ENCODE data around the gene SSNA1. TPM values are rescaled to one million over a fixed set of nuclear protein-coding genes. Genes with fewer than 3 reads are reported as not detected.
"Not testable (repeated sequence)": the region's sequence is repeated elsewhere in the genome, so short reads cannot be mapped to it uniquely, and the experiment has no call there.

SSNA1 gene
- total RNA-seq, 4 donors from 2014 or later: 37.3 to 73.9 (median 53.5) TPM

- TF ChIP-seq POLR2A (IDR thresholded peaks at IDR 0.05) (no peak), CTCF (IDR thresholded peaks at IDR 0.05) (no peak), EP300 (IDR thresholded peaks at IDR 0.05) (no peak)
- Histone ChIP-seq H3K4me1 (peaks cover 0 to 63% (median 37%) of the 10 kb centered on the region in 4 donors), H3K27ac (peak overlapping the region in 1 of 4 donors; percentile 43), H3K27me3 (peaks cover 0 to 14% of the 10 kb centered on the region in 2 donors), H3K36me3 (peaks cover 0 to 11% (median 9%) of the 10 kb centered on the region in 3 donors), H3K9me3 (no peaks in the 10 kb centered on the region), H3K4me3 (no peak overlapping the region)
- 54 to 68% methylated on average over 9 to 13 of the region's 13 CpGs for WGBS, 2 donors
- no peak for DNase-seq (ENCODE audit: low spot score in 2 of 2)
Measured at GRCh38 chr9:137237759-137238726, 49.6 kb downstream of the SSNA1 start.

GRCh38 chr9:137239541-137240200 lies 51.2 kb downstream of the SSNA1 start:
- H3K36me3 ChIP-seq: peaks cover 0 to 20% (median 10%) of the 10 kb centered on the region in 3 donors
- not testable (repeated sequence) for DNase-seq (ENCODE audit: low spot score in 2 of 2); H3K9me3 ChIP-seq; H3K27me3 ChIP-seq
- WGBS, 2 donors: 44 to 46% methylated on average over 26 to 27 of the region's 27 CpGs
- peaks cover 0 to 80% (median 39%) of the 10 kb centered on the region in 4 donors for H3K4me1 ChIP-seq
- peak overlapping the region; percentile 56 to 97 (median 92) for H3K27ac ChIP-seq
- peak overlapping the region; percentile 45 to 90 (median 70) for H3K4me3 ChIP-seq

Small RNA genes lying within 50 kb of the gene (small RNA-seq; reads per million reads assigned to genes)
- not detected for gene MIR3621

Other genes starting within 250 kb of the SSNA1 start
- gene FBXW5, start 243.9 kb upstream of the SSNA1 start, total RNA-seq: 100 to 1,000 TPM; 138 to 227 (median 193) TPM
- gene C8G, start 243.4 kb upstream of the SSNA1 start, total RNA-seq: 1 to 10 TPM in 2 of 4 donors, not detected in 2; 3.3 to 5.1 TPM
- gene LCN12, start 236.4 kb upstream of the SSNA1 start, total RNA-seq: 10 to 100 TPM in 2 of 4 donors, 1 to 10 TPM in 2; 2.4 to 16.8 (median 7.8) TPM
- 1,000 to 10,000 TPM; 1,059 to 8,972 (median 6,550) TPM for gene PTGDS, start 211.2 kb upstream of the SSNA1 start, total RNA-seq
- gene LCNL1, start 205.7 kb upstream of the SSNA1 start, total RNA-seq: 10 to 100 TPM; 14.7 to 86.3 (median 64.3) TPM
- 100 to 1,000 TPM in 1 of 4 donors, 10 to 100 TPM in 3; 65.7 to 142 (median 68.9) TPM for gene PAXX, start 196.3 kb upstream of the SSNA1 start, total RNA-seq
- 100 to 1,000 TPM in 1 of 4 donors, 10 to 100 TPM in 2, 1 to 10 TPM in 1; 1.2 to 120 (median 38.0) TPM for gene CLIC3, start 192.1 kb upstream of the SSNA1 start, total RNA-seq
- gene ABCA2, start 160.4 kb upstream of the SSNA1 start, total RNA-seq: 100 to 1,000 TPM; 136 to 291 (median 196) TPM
- under 1 TPM in 1 of 4 donors, not detected in 3; 0.60 TPM for gene FUT7, start 156.6 kb upstream of the SSNA1 start, total RNA-seq
- 100 to 1,000 TPM in 3 of 4 donors, 10 to 100 TPM in 1; 80.6 to 269 (median 182) TPM for gene NPDC1, start 142.5 kb upstream of the SSNA1 start, total RNA-seq
- 10 to 100 TPM in 3 of 4 donors, 1 to 10 TPM in 1; 7.0 to 21.0 (median 18.1) TPM for gene ENTPD2, start 134.6 kb upstream of the SSNA1 start, total RNA-seq
- under 1 TPM in 2 of 4 donors, not detected in 2; 0.22 to 0.90 TPM for gene SAPCD2, start 118.1 kb upstream of the SSNA1 start, total RNA-seq
- gene UAP1L1, start 111.2 kb upstream of the SSNA1 start, total RNA-seq: 10 to 100 TPM in 2 of 4 donors, 1 to 10 TPM in 2; 8.1 to 20.7 (median 12.3) TPM
- 10 to 100 TPM; 47.3 to 58.1 (median 52.1) TPM for gene MAN1B1, start 101.7 kb upstream of the SSNA1 start, total RNA-seq
- 100 to 1,000 TPM in 3 of 4 donors, 10 to 100 TPM in 1; 74.7 to 272 (median 145) TPM for gene DPP7, start 73.9 kb upstream of the SSNA1 start, total RNA-seq
- gene GRIN1, start 49.5 kb upstream of the SSNA1 start, total RNA-seq: under 1 TPM in 1 of 4 donors, not detected in 3; 0.21 TPM
- not detected for gene LRRC26, start 18.6 kb upstream of the SSNA1 start, total RNA-seq
- not detected for gene TMEM210, start 16.6 kb upstream of the SSNA1 start, total RNA-seq
- gene ANAPC2, start 116 bp upstream of the SSNA1 start, total RNA-seq: 10 to 100 TPM; 41.6 to 73.0 (median 58.9) TPM
- 10 to 100 TPM in 1 of 4 donors, 1 to 10 TPM in 3; 6.8 to 12.3 (median 8.9) TPM for gene TPRN, start 12.1 kb downstream of the SSNA1 start, total RNA-seq
- 10 to 100 TPM; 23.1 to 47.9 (median 30.0) TPM for gene TMEM203, start 17.0 kb downstream of the SSNA1 start, total RNA-seq
- gene NDOR1, start 17.0 kb downstream of the SSNA1 start, total RNA-seq: 10 to 100 TPM in 3 of 4 donors, 1 to 10 TPM in 1; 9.4 to 20.1 (median 14.3) TPM
- gene RNF208, start 33.6 kb downstream of the SSNA1 start, total RNA-seq: 1 to 10 TPM in 3 of 4 donors, under 1 TPM in 1; 0.63 to 8.1 (median 1.5) TPM
- gene CYSRT1, start 36.5 kb downstream of the SSNA1 start, total RNA-seq: not detected
- gene RNF224, start 38.8 kb downstream of the SSNA1 start, total RNA-seq: not detected
- not detected for gene SLC34A3, start 42.2 kb downstream of the SSNA1 start, total RNA-seq
- 100 to 1,000 TPM; 102 to 190 (median 161) TPM for gene TUBB4B, start 52.6 kb downstream of the SSNA1 start, total RNA-seq
- not detected for gene STPG3, start 62.6 kb downstream of the SSNA1 start, total RNA-seq
- gene NELFB, start 66.7 kb downstream of the SSNA1 start, total RNA-seq: 10 to 100 TPM; 29.7 to 52.0 (median 38.7) TPM
- gene TOR4A, start 89.0 kb downstream of the SSNA1 start, total RNA-seq: 10 to 100 TPM in 1 of 4 donors, 1 to 10 TPM in 3; 3.3 to 11.4 (median 4.3) TPM
- gene NRARP, start 113.6 kb downstream of the SSNA1 start, total RNA-seq: 10 to 100 TPM in 1 of 4 donors, 1 to 10 TPM in 3; 3.1 to 13.5 (median 3.9) TPM
- gene EXD3, start 234.5 kb downstream of the SSNA1 start, total RNA-seq: 10 to 100 TPM; 27.6 to 99.9 (median 55.2) TPM
- gene NOXA1, start 234.7 kb downstream of the SSNA1 start, total RNA-seq: 10 to 100 TPM in 2 of 4 donors, 1 to 10 TPM in 2; 6.3 to 11.4 (median 10.1) TPM

All from tibial nerve (tissue), 4 donors.